HEK293 (cell line): ENCODE data around the gene PHOX2B.
"Not testable (repeated sequence)": the region's sequence is repeated elsewhere in the genome, so short reads cannot be mapped to it uniquely, and the experiment has no call there.

ENCODE experiments used
- CTCF ChIA-PET: fragments of 350-600 bp; formaldehyde crosslinking; extraction: SDS; loops from one replicate; lab custom pipeline; 2021; ENCODE audit warnings: antibody characterized with exemption; lab: Yijun Ruan, JAX
- POLR2A ChIA-PET: fragments of 300-600 bp; formaldehyde crosslinking; extraction: SDS; loops from one replicate; lab custom pipeline; 2020; ENCODE audit warnings: antibody characterized with exemption, inconsistent platforms; lab: Yijun Ruan, JAX
- H3K27ac ChIP-seq: fragments of 200-500 bp; sonication (Bioruptor generic); 2 replicates; pipeline ENCODE4 v1.5.1; 2014; ENCODE audit warnings: low read depth, low read length, control low read depth, inconsistent platforms; ENCODE audit errors: extremely low read depth
- H3K36me3 ChIP-seq, 2 experiments: fragments of 200-500 bp in 1 of 2; sonication (Bioruptor generic) in 1 of 2; 1 replicate in 1 of 2; 2 replicates in 1 of 2; pipeline ENCODE4 v1.5.1; 2014 to 2017; ENCODE audit warnings: inconsistent platforms in 2 of 2, low read length in 2 of 2; ENCODE audit not compliant: control insufficient read depth in 2 of 2, insufficient read depth in 1 of 2
- H3K4me1 ChIP-seq: fragments of 200-500 bp; sonication (Bioruptor generic); 2 replicates; pipeline ENCODE4 v1.5.1; 2014; ENCODE audit warnings: mild to moderate bottlenecking, low read length, inconsistent platforms; ENCODE audit not compliant: control insufficient read depth, insufficient read depth
- H3K4me3 ChIP-seq: 2 replicates; pipeline ENCODE4 v1.5.1; 2011; ENCODE audit warnings: low read depth, mild to moderate bottlenecking, control low read depth, low read length, moderate library complexity
- H3K9me3 ChIP-seq: fragments of 200-500 bp; sonication (Bioruptor generic); 2 replicates; pipeline ENCODE4 v1.5.1; 2014; ENCODE audit warnings: low read depth, low read length, inconsistent platforms; ENCODE audit not compliant: control insufficient read depth, insufficient read depth
- IKZF3 ChIP-seq: fragments of 450-650 bp; IDR thresholded peaks from 2 replicates; pipeline ENCODE4 v1.5.0; 2018; ENCODE audit warnings: missing biosample characterization, mild to moderate bottlenecking, missing genetic modification characterization, moderate library complexity
- KLF7 ChIP-seq: fragments of 450-650 bp; formaldehyde crosslinking; IDR thresholded peaks from 2 replicates; pipeline ENCODE4 v1.5.1; 2016; ENCODE audit warnings: missing biosample characterization, missing genetic modification characterization, borderline replicate concordance
- OSR2 ChIP-seq: fragments of 450-650 bp; formaldehyde crosslinking; IDR thresholded peaks from 2 replicates; pipeline ENCODE4 v1.5.1; 2016; ENCODE audit warnings: missing biosample characterization, missing genetic modification characterization
- SP7 ChIP-seq: fragments of 450-650 bp; formaldehyde crosslinking; IDR thresholded peaks from 2 replicates; pipeline ENCODE4 v1.5.1; 2016; ENCODE audit warnings: missing biosample characterization, missing genetic modification characterization
- TCF7L2 ChIP-seq: IDR thresholded peaks from 2 replicates; pipeline ENCODE4 v1.6.1; 2011; ENCODE audit warnings: low read depth, mild to moderate bottlenecking, inconsistent platforms, low read length, moderate library complexity, borderline replicate concordance
- ZBTB1 ChIP-seq: fragments of 450-650 bp; formaldehyde crosslinking; IDR thresholded peaks from 2 replicates; pipeline ENCODE4 v1.5.1; 2016; ENCODE audit warnings: missing biosample characterization, missing genetic modification characterization
- ZNF146 ChIP-seq: fragments of 450-650 bp; formaldehyde crosslinking; IDR thresholded peaks from 2 replicates; pipeline ENCODE4 v1.5.1; 2016; ENCODE audit warnings: missing biosample characterization, missing genetic modification characterization
- ZNF391 ChIP-seq: fragments of 450-650 bp; formaldehyde crosslinking; IDR thresholded peaks from 2 replicates; pipeline ENCODE4 v1.5.1; 2016; ENCODE audit warnings: low read depth, missing biosample characterization, missing genetic modification characterization, borderline replicate concordance
- ZNF544 ChIP-seq: fragments of 450-650 bp; formaldehyde crosslinking; IDR thresholded peaks from 2 replicates; pipeline ENCODE4 v1.5.0; 2017; ENCODE audit warnings: missing biosample characterization, missing genetic modification characterization
- ZNF596 ChIP-seq: fragments of 450-650 bp; IDR thresholded peaks from 2 replicates; pipeline ENCODE4 v1.5.0; 2018; ENCODE audit warnings: missing biosample characterization, mild to moderate bottlenecking, missing genetic modification characterization, moderate library complexity
- ZNF76 ChIP-seq: fragments of 450-650 bp; formaldehyde crosslinking; IDR thresholded peaks from 2 replicates; pipeline ENCODE4; 2016; ENCODE audit warnings: low read depth, missing biosample characterization, missing genetic modification characterization, borderline replicate concordance
- ZSCAN30 ChIP-seq: fragments of 450-650 bp; IDR thresholded peaks from 2 replicates; pipeline ENCODE4 v1.5.1; 2018; ENCODE audit warnings: missing biosample characterization, mild to moderate bottlenecking, missing genetic modification characterization, moderate library complexity
- TF ChIP-seq, protein P1 (sequence below): fragments of 450-650 bp; formaldehyde crosslinking; IDR thresholded peaks from 2 replicates; pipeline ENCODE4 v1.5.1; 2017; ENCODE audit warnings: missing biosample characterization, missing genetic modification characterization
- TF ChIP-seq, protein P2 (sequence below): fragments of 450-650 bp; formaldehyde crosslinking; conservative IDR thresholded peaks from 2 replicates; pipeline ENCODE4 v1.5.1; 2016; ENCODE audit warnings: low read depth, missing biosample characterization, missing genetic modification characterization
- TF ChIP-seq, protein P3 (sequence below): fragments of 450-650 bp; IDR thresholded peaks from 2 replicates; pipeline ENCODE4 v1.5.1; 2018; ENCODE audit warnings: missing biosample characterization, mild to moderate bottlenecking, missing genetic modification characterization
- TF ChIP-seq, protein P4 (sequence below): fragments of 450-650 bp; formaldehyde crosslinking; IDR thresholded peaks from 2 replicates; pipeline ENCODE4 v1.5.1; 2016; ENCODE audit warnings: missing biosample characterization, missing genetic modification characterization
- TF ChIP-seq, protein P5 (sequence below): fragments of 450-650 bp; formaldehyde crosslinking; IDR thresholded peaks from 2 replicates; pipeline ENCODE4 v1.5.1; 2016; ENCODE audit warnings: missing biosample characterization, missing genetic modification characterization

The PHOX2B gene

GRCh38 chr4:41712425-41712824 lies 36.1 kb downstream of the PHOX2B start:
- no peaks in the 10 kb centered on the region; the same call in 1 of the 2 replicates for H3K4me1 ChIP-seq
- TF ChIP-seq ZNF544 (tag by site-specific recombination) (no peak), OSR2 (tag by site-specific recombination) (0 out of 2 replicates have a peak, but pooled peaks have one; percentile 7), ZBTB1 (no peak)
- TF ChIP-seq, protein P1, sequence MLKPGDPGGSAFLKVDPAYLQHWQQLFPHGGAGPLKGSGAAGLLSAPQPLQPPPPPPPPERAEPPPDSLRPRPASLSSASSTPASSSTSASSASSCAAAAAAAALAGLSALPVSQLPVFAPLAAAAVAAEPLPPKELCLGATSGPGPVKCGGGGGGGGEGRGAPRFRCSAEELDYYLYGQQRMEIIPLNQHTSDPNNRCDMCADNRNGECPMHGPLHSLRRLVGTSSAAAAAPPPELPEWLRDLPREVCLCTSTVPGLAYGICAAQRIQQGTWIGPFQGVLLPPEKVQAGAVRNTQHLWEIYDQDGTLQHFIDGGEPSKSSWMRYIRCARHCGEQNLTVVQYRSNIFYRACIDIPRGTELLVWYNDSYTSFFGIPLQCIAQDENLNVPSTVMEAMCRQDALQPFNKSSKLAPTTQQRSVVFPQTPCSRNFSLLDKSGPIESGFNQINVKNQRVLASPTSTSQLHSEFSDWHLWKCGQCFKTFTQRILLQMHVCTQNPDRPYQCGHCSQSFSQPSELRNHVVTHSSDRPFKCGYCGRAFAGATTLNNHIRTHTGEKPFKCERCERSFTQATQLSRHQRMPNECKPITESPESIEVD = 0 out of 2 replicates have a peak, but pooled peaks have one; percentile 13
- TF ChIP-seq, all 188 proteins: peak for 2

DNA sequence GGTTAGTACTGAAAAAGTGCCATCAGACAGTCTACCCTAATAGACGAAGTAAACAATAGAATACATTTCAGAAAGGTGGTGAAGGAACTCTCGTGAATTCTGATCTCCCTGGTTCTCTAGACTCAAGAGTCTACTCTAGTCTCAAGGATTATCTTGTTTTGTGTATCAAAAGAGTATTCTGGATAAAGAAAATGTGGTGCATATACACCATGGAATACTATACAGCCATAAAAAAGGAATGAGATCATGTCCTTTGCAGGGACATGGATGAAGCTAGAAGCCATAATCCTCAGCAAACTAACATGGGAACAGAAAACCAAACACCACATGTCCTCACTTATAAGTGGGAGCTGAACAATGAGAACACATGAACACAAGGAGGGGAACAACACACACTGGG lies 36.9 kb downstream of the PHOX2B start:
- CTCF ChIA-PET = interaction anchor here (1.6 to 1.7 kb wide), 2 partner anchors 18 to 176 kb away, joined by 3 to 4 read pairs; no protein-coding TSS in a partner anchor

More at GRCh38 chr4:41712425-41712824, 36.1 kb downstream of the PHOX2B start:
- H3K4me3 ChIP-seq = no peak overlapping the region
- no peak overlapping the region for H3K27ac ChIP-seq
- ChIA-PET POLR2A (no interaction called here), CTCF (no interaction called here)
- H3K36me3 ChIP-seq = no peaks in the 10 kb centered on the region
- no peaks in the 10 kb centered on the region for H3K9me3 ChIP-seq

GRCh38 chr4:41709844-41710481 lies 38.6 kb downstream of the PHOX2B start:
- CTCF ChIA-PET = interaction anchor here (1.6 to 1.7 kb wide), 2 partner anchors 17 to 178 kb away, joined by 3 to 4 read pairs; no protein-coding TSS in a partner anchor
- POLR2A ChIA-PET = no interaction called here
- no peak overlapping the region for H3K4me3 ChIP-seq
- H3K36me3 ChIP-seq = no peaks in the 10 kb centered on the region
- H3K27ac ChIP-seq = no peak overlapping the region
- no peaks in the 10 kb centered on the region for H3K9me3 ChIP-seq
- H3K4me1 ChIP-seq = no peaks in the 10 kb centered on the region; the same call in 1 of the 2 replicates
- TF ChIP-seq KLF7 (no peak), ZNF596 (tag by site-specific recombination) (no peak), TCF7L2 (no peak), IKZF3 (tag by site-specific recombination) (peak; percentile 59), SP7 (peak; percentile 78), ZSCAN30 (tag by site-specific recombination) (peak; percentile 46; the same call in 1 of the 2 replicates), ZNF76 (peak; percentile 48; the same call in 1 of the 2 replicates), ZNF391 (tag by site-specific recombination) (peak; percentile 32; the same call in 1 of the 2 replicates)
- TF ChIP-seq, protein P2, sequence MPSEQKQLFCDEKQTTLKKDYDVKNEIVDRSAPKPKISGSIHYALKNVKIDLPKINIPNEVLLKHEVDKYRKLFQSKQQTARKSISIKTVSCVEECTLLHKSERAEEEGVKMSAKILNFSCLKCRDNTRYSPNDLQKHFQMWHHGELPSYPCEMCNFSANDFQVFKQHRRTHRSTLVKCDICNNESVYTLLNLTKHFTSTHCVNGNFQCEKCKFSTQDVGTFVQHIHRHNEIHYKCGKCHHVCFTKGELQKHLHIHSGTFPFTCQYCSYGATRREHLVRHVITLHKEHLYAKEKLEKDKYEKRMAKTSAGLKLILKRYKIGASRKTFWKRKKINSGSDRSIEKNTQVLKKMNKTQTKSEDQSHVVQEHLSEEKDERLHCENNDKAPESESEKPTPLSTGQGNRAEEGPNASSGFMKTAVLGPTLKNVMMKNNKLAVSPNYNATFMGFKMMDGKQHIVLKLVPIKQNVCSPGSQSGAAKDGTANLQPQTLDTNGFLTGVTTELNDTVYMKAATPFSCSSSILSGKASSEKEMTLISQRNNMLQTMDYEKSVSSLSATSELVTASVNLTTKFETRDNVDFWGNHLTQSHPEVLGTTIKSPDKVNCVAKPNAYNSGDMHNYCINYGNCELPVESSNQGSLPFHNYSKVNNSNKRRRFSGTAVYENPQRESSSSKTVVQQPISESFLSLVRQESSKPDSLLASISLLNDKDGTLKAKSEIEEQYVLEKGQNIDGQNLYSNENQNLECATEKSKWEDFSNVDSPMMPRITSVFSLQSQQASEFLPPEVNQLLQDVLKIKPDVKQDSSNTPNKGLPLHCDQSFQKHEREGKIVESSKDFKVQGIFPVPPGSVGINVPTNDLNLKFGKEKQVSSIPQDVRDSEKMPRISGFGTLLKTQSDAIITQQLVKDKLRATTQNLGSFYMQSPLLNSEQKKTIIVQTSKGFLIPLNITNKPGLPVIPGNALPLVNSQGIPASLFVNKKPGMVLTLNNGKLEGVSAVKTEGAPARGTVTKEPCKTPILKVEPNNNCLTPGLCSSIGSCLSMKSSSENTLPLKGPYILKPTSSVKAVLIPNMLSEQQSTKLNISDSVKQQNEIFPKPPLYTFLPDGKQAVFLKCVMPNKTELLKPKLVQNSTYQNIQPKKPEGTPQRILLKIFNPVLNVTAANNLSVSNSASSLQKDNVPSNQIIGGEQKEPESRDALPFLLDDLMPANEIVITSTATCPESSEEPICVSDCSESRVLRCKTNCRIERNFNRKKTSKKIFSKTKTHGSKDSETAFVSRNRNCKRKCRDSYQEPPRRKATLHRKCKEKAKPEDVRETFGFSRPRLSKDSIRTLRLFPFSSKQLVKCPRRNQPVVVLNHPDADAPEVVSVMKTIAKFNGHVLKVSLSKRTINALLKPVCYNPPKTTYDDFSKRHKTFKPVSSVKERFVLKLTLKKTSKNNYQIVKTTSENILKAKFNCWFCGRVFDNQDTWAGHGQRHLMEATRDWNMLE (tag by site-specific recombination) = peak; percentile 61; the same call in 1 of the 2 replicates
- TF ChIP-seq, protein P3, sequence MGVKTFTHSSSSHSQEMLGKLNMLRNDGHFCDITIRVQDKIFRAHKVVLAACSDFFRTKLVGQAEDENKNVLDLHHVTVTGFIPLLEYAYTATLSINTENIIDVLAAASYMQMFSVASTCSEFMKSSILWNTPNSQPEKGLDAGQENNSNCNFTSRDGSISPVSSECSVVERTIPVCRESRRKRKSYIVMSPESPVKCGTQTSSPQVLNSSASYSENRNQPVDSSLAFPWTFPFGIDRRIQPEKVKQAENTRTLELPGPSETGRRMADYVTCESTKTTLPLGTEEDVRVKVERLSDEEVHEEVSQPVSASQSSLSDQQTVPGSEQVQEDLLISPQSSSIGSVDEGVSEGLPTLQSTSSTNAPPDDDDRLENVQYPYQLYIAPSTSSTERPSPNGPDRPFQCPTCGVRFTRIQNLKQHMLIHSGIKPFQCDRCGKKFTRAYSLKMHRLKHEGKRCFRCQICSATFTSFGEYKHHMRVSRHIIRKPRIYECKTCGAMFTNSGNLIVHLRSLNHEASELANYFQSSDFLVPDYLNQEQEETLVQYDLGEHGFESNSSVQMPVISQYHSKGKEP (tag by site-specific recombination) = peak; percentile 69; the same call in 1 of the 2 replicates

More for the DNA sequence above, 36.9 kb downstream of the PHOX2B start:
- H3K4me3 ChIP-seq, H3K9me3 ChIP-seq, H3K36me3 ChIP-seq, POLR2A ChIA-PET, H3K27ac ChIP-seq, H3K4me1 ChIP-seq: not testable (repeated sequence)
- TF ChIP-seq, protein P4, sequence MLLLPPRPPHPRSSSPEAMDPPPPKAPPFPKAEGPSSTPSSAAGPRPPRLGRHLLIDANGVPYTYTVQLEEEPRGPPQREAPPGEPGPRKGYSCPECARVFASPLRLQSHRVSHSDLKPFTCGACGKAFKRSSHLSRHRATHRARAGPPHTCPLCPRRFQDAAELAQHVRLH (tag by site-specific recombination) = peak; percentile 61; the same call in 1 of the 2 replicates
- TF ChIP-seq, protein P5, sequence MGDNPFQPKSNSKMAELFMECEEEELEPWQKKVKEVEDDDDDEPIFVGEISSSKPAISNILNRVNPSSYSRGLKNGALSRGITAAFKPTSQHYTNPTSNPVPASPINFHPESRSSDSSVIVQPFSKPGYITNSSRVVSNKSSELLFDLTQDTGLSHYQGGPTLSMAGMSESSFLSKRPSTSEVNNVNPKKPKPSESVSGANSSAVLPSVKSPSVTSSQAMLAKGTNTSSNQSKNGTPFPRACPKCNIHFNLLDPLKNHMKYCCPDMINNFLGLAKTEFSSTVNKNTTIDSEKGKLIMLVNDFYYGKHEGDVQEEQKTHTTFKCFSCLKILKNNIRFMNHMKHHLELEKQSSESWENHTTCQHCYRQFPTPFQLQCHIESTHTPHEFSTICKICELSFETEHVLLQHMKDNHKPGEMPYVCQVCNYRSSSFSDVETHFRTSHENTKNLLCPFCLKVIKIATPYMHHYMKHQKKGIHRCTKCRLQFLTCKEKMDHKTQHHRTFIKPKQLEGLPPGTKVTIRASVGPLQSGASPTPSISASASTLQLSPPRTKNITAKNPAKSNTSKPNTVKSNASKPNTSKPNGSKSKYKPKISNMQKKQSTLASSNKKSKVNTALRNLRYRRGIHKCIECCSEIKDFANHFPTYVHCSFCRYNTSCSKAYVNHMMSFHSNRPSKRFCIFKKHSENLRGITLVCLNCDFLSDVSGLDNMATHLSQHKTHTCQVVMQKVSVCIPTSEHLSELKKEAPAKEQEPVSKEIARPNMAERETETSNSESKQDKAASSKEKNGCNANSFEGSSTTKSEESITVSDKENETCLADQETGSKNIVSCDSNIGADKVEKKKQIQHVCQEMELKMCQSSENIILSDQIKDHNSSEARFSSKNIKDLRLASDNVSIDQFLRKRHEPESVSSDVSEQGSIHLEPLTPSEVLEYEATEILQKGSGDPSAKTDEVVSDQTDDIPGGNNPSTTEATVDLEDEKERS (tag by site-specific recombination) = 0 out of 2 replicates have a peak, but pooled peaks have one; percentile 26
- TF ChIP-seq ZNF146 (tag by site-specific recombination) = peak; percentile 97
